OCI-LY1 (cell line): Measurements from ENCODE around the gene PRMT2.

ENCODE experiments used
- H2AFZ ChIP-seq: fragments of 200-600 bp; sonication (generic), shearing (Covaris generic); 2 replicates; pipeline ENCODE4 v1.6.0; 2014; ENCODE audit warnings: antibody characterized with exemption, mild to moderate bottlenecking, low read length
- H3F3A ChIP-seq: fragments of 200-600 bp; sonication (generic), shearing (Covaris generic); 2 replicates; pipeline ENCODE4 v1.6.0; 2014; ENCODE audit warnings: mild to moderate bottlenecking, antibody characterized with exemption, low read length, moderate library complexity; ENCODE audit not compliant: insufficient read depth
- H3K27ac ChIP-seq: fragments of 200-600 bp; sonication (generic); 2 replicates; pipeline ENCODE4 v1.5.1; 2014; ENCODE audit warnings: low read length, mixed run types, mild to moderate bottlenecking, low read depth; ENCODE audit not compliant: poor library complexity, severe bottlenecking
- H3K27me3 ChIP-seq: fragments of 200-600 bp; sonication (generic); 2 replicates; pipeline ENCODE4 v1.6.0; 2014; ENCODE audit warnings: antibody characterized with exemption, mild to moderate bottlenecking, low read length, moderate library complexity; ENCODE audit not compliant: insufficient read depth
- H3K36me3 ChIP-seq: fragments of 200-600 bp; sonication (generic); 2 replicates; pipeline ENCODE4 v1.6.1; 2014; ENCODE audit warnings: mild to moderate bottlenecking, antibody characterized with exemption, low read length, moderate library complexity, mixed read lengths; ENCODE audit not compliant: insufficient read depth
- H3K4me1 ChIP-seq: fragments of 200-600 bp; sonication (generic); 2 replicates; pipeline ENCODE4 v1.5.1; 2014; ENCODE audit warnings: mild to moderate bottlenecking, low read length, moderate library complexity; ENCODE audit not compliant: insufficient read depth, severe bottlenecking
- H3K4me2 ChIP-seq: fragments of 200-600 bp; sonication (generic), shearing (Covaris generic); 2 replicates; pipeline ENCODE4 v1.6.1; 2014; ENCODE audit warnings: low read length
- H3K4me3 ChIP-seq: fragments of 200-600 bp; sonication (generic); 2 replicates; pipeline ENCODE4 v1.5.1; 2014; ENCODE audit warnings: low read length, low read depth, mild to moderate bottlenecking, mixed read lengths; ENCODE audit not compliant: poor library complexity, severe bottlenecking
- H3K79me2 ChIP-seq: fragments of 200-600 bp; shearing (Covaris generic); 2 replicates; pipeline ENCODE4 v1.6.1; 2016; ENCODE audit warnings: mixed run types, low read length, mixed read lengths; ENCODE audit not compliant: insufficient read depth
- H3K9ac ChIP-seq: fragments of 200-600 bp; sonication (generic), shearing (Covaris generic); 2 replicates; pipeline ENCODE4 v1.6.1; 2014; ENCODE audit warnings: mild to moderate bottlenecking, low read length, mixed read lengths
- H3K9me2 ChIP-seq: fragments of 200-600 bp; sonication (generic), shearing (Covaris generic); 2 replicates; pipeline ENCODE4 v1.6.1; 2014; ENCODE audit warnings: low read depth, mild to moderate bottlenecking, low read length, mixed read lengths
- H3K9me3 ChIP-seq: fragments of 200-600 bp; shearing (Covaris generic); 2 replicates; pipeline ENCODE4 v1.6.1; 2014; ENCODE audit warnings: low read length, mixed read lengths
- H4K20me1 ChIP-seq: fragments of 200-600 bp; sonication (generic), shearing (Covaris generic); 2 replicates; pipeline ENCODE4 v1.6.0; 2016; ENCODE audit warnings: mild to moderate bottlenecking, low read length; ENCODE audit not compliant: insufficient read depth
- CTCF ChIP-seq: fragments of 200-600 bp; sonication (generic), shearing (Covaris generic); IDR thresholded peaks from 2 replicates; pipeline ENCODE4 v1.5.1; 2017; ENCODE audit warnings: mild to moderate bottlenecking, antibody characterized with exemption, low read length, moderate library complexity, mixed read lengths
- EZH2 ChIP-seq: fragments of 200-600 bp; sonication (generic), shearing (Covaris generic); IDR thresholded peaks from 2 replicates; pipeline ENCODE4 v1.8.0; 2017; ENCODE audit warnings: borderline replicate concordance, mixed run types, mild to moderate bottlenecking, antibody characterized with exemption, low read length, moderate library complexity, mixed read lengths

Gene PRMT2

DNA sequence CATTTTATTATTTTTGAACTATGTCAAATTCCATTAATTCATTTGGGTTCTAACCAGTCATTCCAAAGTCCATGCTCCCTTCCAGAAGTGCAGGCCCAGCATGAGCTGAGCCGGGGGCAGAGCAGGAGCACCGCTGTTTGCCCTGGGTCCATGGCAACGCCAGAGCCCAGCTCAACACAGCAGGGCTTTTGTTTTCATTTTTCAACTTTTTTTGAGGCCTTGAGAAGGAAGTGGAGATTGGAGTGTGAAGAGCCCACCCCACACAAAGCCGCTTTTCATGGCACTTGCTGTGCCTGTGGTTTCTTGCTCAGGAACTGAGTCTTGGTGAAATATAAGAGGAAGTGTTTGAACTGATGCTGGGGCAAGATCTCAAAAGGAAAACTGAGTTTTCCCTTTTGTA is 13.2 kb upstream of the PRMT2 start:
- Histone ChIP-seq H3K27ac (no peak overlapping the region), H3K4me3 (no peak overlapping the region)

GRCh38 chr21:46624050-46624449 is 11.4 kb upstream of the PRMT2 start:
- Histone ChIP-seq H3K4me3 (no peak overlapping the region), H2AFZ (no peak overlapping the region), H3K4me2 (no peak overlapping the region), H3K27ac (no peak overlapping the region), H3K79me2 (no peaks in the 10 kb centered on the region), H3K4me1 (no peaks in the 10 kb centered on the region), H3K36me3 (peaks cover 4% of the 10 kb centered on the region; the same call in 1 of the 2 replicates), H3K9me3 (peaks cover 14% of the 10 kb centered on the region), H4K20me1 (no peaks in the 10 kb centered on the region), H3F3A (no peaks in the 10 kb centered on the region), H3K9me2 (no peaks in the 10 kb centered on the region), H3K27me3 (peaks cover 4% of the 10 kb centered on the region; the same call in 1 of the 2 replicates), H3K9ac (no peak overlapping the region)
- TF ChIP-seq CTCF (no peak), EZH2 (no peak)

More for the DNA sequence above, 13.2 kb upstream of the PRMT2 start:
- H3K4me1 ChIP-seq = no peaks in the 10 kb centered on the region
- no peaks in the 10 kb centered on the region for H3F3A ChIP-seq
- peaks cover 14% of the 10 kb centered on the region for H3K9me3 ChIP-seq
- H3K79me2 ChIP-seq = no peaks in the 10 kb centered on the region
- no peak overlapping the region for H3K4me2 ChIP-seq
- H4K20me1 ChIP-seq = no peaks in the 10 kb centered on the region
- H3K36me3 ChIP-seq = peaks cover 4% of the 10 kb centered on the region; the same call in 1 of the 2 replicates
- peaks cover 6% of the 10 kb centered on the region; the same call in 1 of the 2 replicates for H3K27me3 ChIP-seq
- no peak for TF ChIP-seq EZH2
- TF ChIP-seq CTCF = no peak
- no peak overlapping the region for H3K9ac ChIP-seq
- H3K9me2 ChIP-seq = no peaks in the 10 kb centered on the region
- no peak overlapping the region for H2AFZ ChIP-seq

- no peaks in the 10 kb centered on the region for H3K79me2 ChIP-seq
- H2AFZ ChIP-seq = no peak overlapping the region
- TF ChIP-seq CTCF (no peak), EZH2 (no peak)
- H3K9me3 ChIP-seq = peaks cover 14% of the 10 kb centered on the region
- no peak overlapping the region for H3K4me3 ChIP-seq
- H3K36me3 ChIP-seq = peaks cover 4% of the 10 kb centered on the region; the same call in 1 of the 2 replicates
- H4K20me1 ChIP-seq = no peaks in the 10 kb centered on the region
- no peaks in the 10 kb centered on the region for H3F3A ChIP-seq
- no peaks in the 10 kb centered on the region for H3K9me2 ChIP-seq
- no peak overlapping the region for H3K4me2 ChIP-seq
- H3K4me1 ChIP-seq = no peaks in the 10 kb centered on the region
- peaks cover 4% of the 10 kb centered on the region; the same call in 1 of the 2 replicates for H3K27me3 ChIP-seq
- H3K9ac ChIP-seq = no peak overlapping the region
- no peak overlapping the region for H3K27ac ChIP-seq
Measured at GRCh38 chr21:46625759-46626158, 9.7 kb upstream of the PRMT2 start.
